EL (cell line): ENCODE measurements around the gene HECW1.
A peak's percentile ranks its signal among the peaks of the same experiment; 100 is the strongest.

Experiments used
- DNase-seq: peaks from one replicate; pipeline ENCODE4 v3.0.0-alpha.2; 2016

The HECW1 gene

DNA sequence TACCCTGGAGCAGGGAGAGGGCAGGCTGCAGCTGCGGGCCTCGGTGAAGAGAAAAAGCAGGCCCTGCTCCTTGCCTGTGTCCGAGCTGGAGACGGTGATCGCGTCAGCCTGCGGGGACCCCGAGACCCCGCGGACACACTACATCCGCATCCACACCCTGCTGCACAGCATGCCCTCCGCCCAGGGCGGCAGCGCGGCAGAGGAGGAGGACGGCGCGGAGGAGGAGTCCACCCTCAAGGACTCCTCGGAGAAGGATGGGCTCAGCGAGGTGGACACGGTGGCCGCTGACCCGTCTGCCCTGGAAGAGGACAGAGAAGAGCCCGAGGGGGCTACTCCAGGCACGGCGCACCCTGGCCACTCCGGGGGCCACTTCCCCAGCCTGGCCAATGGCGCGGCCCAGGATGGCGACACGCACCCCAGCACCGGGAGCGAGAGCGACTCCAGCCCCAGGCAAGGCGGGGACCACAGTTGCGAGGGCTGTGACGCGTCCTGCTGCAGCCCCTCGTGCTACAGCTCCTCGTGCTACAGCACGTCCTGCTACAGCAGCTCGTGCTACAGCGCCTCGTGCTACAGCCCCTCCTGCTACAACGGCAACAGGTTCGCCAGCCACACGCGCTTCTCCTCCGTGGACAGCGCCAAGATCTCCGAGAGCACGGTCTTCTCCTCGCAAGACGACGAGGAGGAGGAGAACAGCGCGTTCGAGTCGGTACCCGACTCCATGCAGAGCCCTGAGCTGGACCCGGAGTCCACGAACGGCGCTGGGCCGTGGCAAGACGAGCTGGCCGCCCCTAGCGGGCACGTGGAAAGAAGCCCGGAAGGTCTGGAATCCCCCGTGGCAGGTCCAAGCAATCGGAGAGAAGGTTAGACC is 332.5 kb downstream of the HECW1 start:
- no peak for DNase-seq

DNA sequence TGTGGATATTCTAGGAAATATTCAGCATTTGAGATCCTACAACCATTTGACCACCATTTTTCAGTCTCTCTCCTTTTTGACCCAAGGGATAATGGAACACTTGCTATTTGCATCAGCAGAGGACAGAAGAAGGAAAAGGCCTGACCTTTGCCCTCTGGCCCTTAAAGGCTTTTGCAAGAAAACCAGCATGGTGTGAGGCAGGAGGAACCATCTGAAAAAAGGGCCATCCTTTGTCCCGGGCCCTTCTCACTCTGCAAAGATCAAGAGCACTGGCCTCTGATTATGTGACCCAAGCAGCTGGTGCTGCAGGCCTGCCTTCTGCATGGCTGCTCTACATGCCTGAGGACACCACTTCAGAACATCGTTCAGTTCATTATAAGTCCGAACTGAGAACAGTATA is 337.1 kb downstream of the HECW1 start:
- DNase-seq: no peak

DNA sequence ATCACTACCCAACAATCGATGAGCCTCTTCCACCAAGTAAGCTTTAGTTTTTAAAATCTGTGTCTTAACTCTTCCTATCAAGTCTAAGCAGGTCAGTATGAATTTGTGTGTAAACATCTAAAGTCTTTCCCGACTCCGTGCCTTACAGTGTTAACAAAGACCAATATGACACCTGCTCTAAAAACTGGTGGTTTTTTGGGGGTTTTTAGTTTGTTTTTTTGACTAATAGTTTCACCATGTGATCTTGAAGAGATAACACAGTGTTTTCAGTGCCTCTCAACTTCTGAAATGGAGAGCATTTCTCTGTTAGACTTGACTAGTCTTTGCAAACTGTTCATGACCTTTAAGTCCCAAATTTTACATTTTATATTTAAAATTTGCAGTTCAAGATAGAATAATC is 338.4 kb downstream of the HECW1 start:
- DNase-seq: no peak

DNA sequence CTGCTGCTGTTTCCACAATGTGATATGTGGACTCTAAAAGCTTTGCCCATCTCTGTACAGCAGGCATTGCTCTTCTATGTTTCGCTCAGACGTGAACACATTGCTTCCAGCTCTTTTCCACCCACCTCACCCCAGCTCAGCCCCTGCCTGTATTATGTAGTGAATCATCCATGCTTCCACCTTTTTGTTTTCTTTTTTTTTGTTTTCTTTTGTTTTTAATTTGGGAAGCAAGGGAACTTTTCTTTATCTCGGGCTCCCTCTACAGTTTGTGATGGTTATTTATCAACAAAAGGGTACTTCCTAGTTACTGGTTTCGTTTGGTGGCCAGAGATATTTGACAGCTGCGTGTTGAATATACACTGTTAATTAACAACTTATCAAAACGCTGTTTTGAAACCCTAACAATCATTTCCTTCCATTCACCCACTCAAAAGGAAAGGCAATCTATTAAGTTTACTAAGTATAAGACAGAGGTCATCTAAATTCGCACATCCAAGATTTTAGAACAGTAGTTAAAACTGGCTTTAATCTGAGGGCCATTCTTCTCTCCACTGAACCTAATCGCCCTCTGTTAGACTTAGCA is 342.6 kb downstream of the HECW1 start:
- DNase-seq: peak; percentile 49

DNA sequence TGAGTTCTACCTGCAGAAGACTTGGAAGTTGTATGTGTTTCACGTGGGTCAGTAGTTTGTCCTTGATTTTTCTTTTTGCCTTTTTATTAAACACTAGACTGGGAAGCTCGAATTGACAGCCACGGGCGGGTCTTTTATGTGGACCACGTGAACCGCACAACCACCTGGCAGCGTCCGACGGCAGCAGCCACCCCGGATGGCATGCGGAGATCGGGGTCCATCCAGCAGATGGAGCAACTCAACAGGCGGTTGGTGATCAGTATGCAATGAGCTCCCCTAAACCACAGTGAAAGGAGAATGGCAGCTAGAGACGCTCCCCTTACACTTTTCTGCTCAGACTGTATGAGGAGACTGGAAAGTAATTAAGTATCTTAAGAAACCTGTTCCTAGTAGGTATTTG is 343.8 kb downstream of the HECW1 start:
- no peak for DNase-seq

DNA sequence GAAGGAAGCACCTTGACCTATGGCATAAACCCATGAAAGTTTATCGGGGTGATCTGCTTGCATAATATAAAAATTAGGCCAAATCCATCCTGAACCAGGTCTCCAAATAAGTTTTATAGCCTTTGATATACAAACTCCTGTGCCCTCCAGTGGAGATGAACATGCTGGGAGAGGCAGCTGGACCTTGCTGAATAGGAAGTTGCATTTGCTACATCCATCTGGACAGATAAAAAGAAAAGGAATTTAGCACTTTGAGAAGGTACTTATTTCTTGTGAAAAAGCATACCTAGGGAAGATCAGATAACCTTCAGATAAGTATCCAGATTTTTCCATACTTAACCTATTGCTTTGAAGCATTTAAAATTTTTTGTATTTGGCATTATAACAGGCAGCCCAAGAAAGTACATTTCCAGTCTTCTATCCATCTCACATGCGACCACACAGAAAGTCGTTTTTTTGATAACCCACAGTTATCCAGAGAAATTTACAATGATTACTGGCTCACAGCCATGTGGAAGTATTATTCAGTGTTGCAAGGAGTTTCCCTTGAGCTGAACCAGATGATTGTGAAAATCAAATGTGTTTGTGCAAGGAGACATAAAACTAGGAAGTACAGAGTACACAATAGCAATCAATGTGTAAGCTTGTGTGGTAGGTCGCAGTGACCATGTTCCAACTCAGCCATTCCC is 346.0 kb downstream of the HECW1 start:
- DNase-seq: no peak

DNA sequence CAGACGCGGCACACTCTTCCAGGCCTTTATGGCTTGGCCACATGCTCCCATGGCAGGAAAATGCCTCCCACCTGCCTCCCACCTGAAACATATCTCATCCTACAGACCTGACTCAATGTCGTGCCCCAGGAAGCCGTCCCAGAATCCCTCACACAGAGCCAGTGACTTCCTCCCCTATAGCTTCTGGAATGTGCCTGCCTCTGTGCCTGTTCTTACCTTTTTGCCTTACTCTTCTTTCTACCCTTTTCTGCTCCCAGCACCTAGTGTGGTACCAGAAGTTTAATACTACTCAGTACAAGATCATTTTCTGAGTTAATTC is 346.5 kb downstream of the HECW1 start:
- DNase-seq: no peak

DNA sequence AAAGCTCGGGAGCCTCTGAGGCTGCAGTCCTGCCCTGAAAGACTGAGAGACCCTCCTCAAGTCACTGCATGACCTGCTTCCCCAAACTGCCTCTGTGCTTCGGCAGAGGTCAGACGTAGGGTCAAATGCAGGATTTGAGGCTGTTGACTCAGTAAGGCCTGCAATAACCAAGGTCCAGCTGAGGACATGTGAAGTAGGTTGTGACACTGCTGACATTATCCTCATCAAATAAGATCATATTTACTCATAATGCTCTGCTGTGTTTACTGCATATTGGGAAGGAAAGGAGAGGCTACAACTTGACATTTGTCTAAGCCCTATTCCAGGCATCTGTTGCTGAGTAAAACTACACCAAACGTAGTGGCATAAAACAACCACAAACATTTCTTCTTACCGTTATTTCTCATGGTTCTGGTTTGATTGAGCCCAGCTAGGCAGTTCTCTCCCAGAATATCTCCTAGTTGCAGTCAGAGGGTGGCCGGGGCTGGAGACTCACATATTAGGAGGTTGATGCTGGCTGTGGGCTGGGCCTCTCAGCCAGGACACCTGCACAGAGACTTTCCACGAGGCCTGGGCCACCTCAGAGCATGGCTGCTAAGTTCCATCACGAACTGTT is 348.4 kb downstream of the HECW1 start:
- DNase-seq: no peak

DNA sequence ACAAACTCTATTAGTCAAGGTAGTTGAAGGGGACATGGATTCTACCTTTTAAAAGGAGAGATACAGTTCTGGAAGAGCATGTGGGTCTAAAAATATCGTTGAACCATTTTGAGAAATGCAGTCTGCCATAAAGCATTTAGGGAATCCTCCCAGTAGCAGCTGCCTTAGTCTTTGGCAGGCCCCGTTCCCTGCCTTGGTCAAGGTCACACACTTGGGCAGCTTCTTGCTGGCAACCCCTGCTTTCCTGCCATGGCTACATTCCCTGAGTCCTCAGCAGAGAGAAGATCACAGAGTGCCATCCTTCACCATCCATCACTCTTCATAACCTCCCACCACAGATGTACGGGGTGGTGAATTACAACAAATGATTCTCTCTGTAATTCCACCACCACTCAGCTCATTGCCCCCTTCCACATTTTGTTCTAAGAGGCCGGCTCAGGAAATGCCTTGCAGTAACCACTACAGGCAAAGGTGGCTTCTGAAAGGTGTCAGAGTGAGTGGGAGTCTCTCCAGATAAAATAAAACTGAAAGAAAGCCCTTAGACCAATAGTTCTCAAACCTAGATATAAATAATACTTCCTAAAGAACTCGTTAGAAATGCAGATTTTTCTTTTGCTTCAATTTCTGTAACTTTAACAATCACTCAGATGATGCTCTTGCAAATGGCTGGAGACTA is 349.0 kb downstream of the HECW1 start:
- no peak for DNase-seq

DNA sequence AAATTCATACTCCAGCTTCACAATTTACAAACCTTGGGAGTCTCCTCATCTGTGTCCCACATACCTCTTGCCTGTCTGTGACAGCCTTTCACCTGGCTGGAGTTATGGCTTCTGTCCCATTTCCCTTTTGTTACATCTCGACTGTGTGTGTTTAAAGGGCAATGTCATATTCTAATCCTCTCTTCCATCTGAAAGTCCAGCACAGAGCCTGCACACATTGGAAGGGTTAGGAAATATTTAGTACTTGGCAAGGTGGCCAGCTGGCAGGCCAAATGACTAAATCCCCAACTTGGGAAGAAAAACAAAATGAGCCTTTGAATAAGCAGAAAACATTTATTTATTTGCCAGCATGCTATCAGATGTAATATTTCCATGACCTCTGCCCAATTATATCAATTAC is 350.4 kb downstream of the HECW1 start:
- no peak for DNase-seq

DNA sequence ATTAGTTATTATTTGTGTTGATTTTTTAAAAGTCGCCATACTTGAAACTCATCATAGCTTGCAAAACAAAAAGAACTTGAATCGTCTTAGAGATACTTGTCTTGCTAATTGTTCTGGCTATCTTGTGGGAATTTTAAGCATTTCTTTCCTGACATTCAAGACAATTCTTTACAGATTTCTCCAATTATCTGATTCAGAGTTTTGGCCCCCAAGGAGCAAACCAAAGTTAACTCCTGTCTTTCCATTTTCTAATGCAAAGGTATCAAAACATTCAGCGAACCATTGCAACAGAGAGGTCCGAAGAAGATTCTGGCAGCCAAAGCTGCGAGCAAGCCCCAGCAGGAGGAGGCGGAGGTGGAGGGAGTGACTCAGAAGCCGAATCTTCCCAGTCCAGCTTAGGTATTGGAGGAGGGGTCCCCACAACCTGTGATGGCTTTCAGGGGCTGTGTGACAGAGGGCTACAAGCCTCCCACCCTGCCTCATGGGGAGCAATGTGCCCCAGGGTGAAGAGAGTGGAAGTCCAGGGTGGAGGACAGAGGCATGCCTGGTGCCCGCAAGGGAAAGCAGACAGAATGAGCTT is 351.0 kb downstream of the HECW1 start:
- no peak for DNase-seq

DNA sequence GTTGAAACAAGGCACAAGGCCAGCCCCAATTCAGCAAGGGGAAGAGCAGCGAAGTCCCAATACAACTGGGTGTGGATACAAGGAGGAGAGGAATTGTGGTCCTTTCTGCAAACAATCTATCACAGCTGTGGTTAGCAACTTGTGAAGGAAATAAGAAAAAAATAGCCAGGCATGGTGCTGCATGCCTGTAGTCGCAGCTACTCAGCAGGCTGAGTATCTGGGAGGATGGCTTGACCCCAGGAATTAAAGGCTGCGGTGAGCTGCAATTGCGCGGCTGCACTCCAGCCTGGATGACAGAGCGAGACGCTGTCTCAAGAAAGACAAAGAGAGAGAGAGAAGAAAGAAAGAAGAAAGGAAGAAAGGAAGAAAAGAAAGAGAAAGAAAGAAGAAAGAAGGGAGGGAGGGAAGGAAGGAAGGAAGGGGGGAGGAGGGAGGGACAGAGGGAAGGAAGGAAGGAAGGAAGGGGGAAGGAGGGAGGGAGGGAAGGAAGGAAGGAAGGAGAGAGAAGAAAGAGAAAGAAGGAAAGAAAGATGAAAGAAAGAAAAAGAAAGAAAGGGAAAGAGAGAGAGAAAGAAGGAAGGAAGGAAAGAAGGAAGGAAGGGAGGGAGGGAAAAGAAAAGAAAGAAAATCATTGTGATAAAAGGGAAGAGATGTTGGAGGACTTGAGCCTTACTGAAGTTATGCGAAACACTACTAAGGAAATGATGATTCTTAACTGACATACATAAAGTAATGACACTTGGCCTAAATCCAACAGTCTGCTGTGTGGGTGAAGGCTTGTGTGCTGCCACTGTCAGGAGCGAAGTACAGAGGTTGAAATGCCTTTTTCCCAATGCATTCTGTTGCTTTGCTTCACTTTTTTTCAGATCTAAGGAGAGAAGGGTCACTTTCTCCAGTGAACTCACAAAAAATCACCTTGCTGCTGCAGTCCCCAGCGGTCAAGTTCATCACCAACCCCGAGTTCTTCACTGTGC is 353.4 kb downstream of the HECW1 start:
- no peak for DNase-seq

DNA sequence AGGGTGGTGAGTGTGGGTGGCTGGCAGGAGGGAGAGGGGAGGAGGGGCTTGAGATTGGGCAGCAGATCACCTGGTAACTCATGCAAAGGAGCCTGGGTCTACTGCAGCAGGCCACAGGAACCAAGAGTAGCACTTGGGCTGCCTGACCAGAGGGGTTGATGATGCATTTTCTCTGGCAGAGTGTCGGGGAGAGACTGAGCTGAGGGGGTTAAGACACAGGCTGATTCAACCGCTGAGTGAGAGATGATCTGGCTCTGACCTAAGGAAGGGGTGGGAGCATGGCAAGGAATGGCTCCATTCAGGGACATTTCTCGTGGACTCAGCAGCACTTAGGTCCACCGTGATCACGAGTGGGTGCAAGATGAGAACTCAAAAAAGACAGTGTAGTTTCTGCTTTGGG is 355.0 kb downstream of the HECW1 start:
- DNase-seq: peak; percentile 33

DNA sequence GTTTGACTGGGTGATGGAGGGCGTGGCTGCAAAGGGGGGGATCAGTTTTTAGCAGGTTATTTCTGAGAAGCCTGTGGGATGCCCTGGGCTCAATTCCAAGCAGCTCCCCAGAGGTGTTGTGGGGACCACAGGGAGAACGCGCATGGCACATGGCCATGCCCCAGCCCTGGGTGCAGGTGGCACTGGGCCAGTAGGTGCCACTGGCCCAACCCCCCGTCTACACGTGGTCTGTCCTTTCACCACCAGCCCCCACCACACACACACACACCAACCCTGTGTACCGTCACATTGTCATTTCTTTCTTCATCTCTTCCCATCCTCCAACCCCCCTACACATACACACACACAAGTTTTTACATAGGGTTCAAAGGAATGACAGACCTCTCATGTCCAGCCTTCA is 355.4 kb downstream of the HECW1 start:
- no peak for DNase-seq

DNA sequence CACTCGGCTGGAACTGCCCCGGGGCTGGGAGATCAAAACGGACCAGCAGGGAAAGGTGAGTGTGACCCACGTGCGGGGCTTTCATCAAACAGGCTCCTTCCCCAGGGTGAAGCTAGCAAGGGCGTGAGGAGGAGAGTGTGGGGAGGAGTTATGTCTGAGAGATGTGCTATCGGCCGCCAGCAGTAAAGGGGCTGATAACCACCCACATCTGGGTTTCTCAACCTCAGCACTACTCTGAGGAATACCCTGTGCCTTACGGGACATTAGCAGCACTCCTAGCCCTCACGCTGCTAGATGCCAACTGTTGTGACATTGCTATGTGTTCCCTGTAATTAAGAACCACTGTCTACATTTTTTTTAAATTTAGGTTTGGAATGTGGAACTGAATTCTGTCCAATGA is 356.6 kb downstream of the HECW1 start:
- no peak for DNase-seq

DNA sequence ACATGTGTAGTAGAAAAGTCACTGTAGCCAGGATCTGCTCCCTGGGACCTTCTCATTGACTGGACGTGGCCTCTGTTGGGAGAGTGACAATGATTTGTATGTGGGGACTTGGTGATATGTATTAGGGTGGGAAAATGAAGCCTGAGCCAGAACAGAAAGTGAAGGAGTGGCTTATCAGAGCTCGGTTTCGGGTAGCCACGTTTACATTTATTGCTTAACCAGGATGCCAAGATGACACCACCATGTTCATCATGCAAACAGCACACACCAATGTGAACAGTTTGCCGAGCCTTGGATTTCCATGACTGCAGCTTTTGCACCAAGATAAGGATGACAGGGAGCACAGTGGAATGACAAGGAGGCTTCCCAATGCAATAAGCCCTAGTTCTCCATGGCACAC is 357.7 kb downstream of the HECW1 start:
- DNase-seq: no peak

DNA sequence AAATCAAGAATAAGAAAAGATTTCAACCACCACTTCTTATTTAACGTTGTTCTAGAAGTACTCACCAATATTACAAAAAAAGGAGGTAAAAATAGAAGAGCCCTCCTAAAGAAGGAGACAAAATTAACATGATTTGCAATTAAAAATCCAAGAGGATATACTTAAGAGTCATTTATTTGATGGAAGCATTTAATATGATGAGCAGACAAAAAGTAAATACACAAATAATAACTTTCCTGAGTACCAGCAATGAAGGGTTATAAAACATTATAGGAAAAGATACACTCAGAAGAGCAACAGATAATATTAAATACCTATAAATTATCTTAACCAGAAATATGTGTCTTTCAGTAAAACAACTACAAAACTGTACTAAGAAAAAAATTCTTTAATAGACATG is 363.5 kb downstream of the HECW1 start:
- DNase-seq: no peak

DNA sequence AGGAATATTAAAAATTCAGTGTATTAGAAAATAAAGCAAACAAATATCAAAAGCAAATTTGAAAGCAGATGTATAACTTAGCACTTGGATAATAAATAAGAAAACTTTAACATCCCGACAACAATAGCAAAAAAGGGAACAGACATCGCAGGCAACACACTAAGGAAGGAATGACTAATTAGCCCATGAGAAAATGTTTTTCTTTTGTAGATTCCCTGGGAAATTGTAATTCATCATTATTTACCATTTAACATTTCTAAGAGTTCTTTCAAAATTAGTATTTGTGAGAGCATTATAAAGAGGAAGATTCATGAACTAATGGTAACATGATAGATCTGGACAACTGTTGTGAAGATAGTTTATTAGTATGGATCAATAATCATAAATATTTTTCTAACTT is 364.4 kb downstream of the HECW1 start:
- DNase-seq: no peak

DNA sequence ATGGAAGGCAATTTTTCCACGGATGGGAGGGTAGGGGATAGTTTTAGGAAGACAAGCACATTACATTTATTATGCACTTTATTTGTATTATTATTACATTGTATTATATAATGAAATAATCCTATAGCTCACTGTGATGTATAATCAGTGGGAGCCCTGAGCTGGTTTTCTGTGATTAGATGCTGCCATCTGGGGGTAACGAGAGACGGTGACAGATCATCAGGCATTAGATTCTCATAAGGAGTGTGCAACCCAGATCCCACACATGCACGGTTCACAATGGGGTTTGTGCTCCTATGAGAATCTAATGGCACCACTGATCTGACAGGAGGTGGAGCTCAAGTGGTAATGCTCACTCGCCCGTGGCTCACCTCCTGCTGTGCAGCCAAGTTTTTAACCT is 366.6 kb downstream of the HECW1 start:
- DNase-seq: no peak

DNA sequence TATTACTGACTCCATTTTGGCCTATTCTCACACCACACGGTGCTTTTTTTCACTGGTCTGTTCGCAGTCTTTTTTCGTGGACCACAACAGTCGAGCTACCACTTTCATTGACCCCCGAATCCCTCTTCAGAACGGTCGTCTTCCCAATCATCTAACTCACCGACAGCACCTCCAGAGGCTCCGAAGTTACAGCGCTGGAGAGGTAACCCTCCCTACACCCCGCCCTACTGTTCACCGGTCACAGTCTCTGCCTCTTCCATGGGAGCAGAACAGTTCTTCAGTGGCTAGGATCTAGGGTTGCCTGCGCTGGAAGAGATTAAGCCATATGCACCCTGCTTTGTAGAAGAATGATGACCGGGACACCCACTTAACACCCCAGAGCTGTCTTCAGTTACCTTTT is 367.1 kb downstream of the HECW1 start:
- DNase-seq: no peak

DNA sequence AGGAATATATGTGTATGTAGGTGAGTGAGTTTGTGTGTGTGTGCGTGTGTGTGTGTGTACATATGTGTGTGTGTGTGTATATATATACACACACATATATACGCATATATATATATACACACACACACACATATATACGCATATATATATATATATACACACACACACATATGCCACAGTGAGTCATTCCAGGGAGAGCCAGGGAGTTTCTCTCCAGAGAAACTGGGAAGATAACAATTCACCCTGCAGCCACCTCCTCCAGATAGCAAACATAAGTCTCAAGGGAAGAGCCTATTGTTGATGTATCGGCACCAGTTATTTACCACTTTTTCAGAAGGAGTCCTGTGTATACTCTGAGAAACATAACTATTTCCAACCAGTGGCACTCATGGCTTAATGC is 368.1 kb downstream of the HECW1 start:
- no peak for DNase-seq
